Fibroblast of lung (primary cell): Measurements from ENCODE around the gene GRAMD1A. TPM values are rescaled to one million over a fixed set of nuclear protein-coding genes. Genes with fewer than 3 reads are reported as not detected.

Source experiments
- DNase-seq, 2 donors: peaks; one replicate each; pipeline versions ENCODE4 v3.0.0 to v3.0.0-alpha.2; 2010; ENCODE audit warnings: low read depth in 2 of 2
- H2AFZ ChIP-seq: 2 replicates; pipeline ENCODE4 v1.5.1; 2012; ENCODE audit warnings: low read length, control low read depth, inconsistent platforms
- H3K27ac ChIP-seq: 2 replicates; pipeline ENCODE4 v1.5.1; 2011; ENCODE audit warnings: low read length, control low read depth; ENCODE audit not compliant: insufficient read depth
- H3K27me3 ChIP-seq: 2 replicates; pipeline ENCODE4 v1.5.1; 2011; ENCODE audit warnings: mild to moderate bottlenecking, low read length; ENCODE audit not compliant: control insufficient read depth, insufficient read depth
- H3K36me3 ChIP-seq: 2 replicates; pipeline ENCODE4 v1.5.1; 2011; ENCODE audit warnings: low read length; ENCODE audit not compliant: control insufficient read depth, insufficient read depth
- H3K4me1 ChIP-seq: 2 replicates; pipeline ENCODE4 v1.5.1; 2011; ENCODE audit warnings: low read length; ENCODE audit not compliant: control insufficient read depth, insufficient read depth; ENCODE audit errors: extremely low read depth
- H3K4me2 ChIP-seq: 2 replicates; pipeline ENCODE4 v1.5.1; 2011; ENCODE audit warnings: low read length, control low read depth; ENCODE audit not compliant: insufficient read depth; ENCODE audit errors: extremely low read depth
- H3K4me3 ChIP-seq, 4 experiments: fragments of 200-600 bp in 1 of 4; sonication (generic) in 1 of 4; replicated peaks in 1 of 4; 2 replicates each; pipeline ENCODE4 v1.5.1; 2011 to 2016; ENCODE audit warnings: low read length in 4 of 4, low read depth in 3 of 4, mild to moderate bottlenecking in 3 of 4, control low read depth in 2 of 4, inconsistent platforms in 1 of 4, mixed read lengths in 1 of 4; ENCODE audit not compliant: insufficient read depth in 1 of 4; ENCODE audit errors: control extremely low read depth in 1 of 4
- H3K79me2 ChIP-seq: 2 replicates; pipeline ENCODE4 v1.5.1; 2012; ENCODE audit warnings: mild to moderate bottlenecking, low read length, inconsistent platforms; ENCODE audit not compliant: control insufficient read depth, insufficient read depth
- H3K9ac ChIP-seq: 2 replicates; pipeline ENCODE4 v1.5.1; 2011; ENCODE audit warnings: mild to moderate bottlenecking, low read length, control low read depth; ENCODE audit not compliant: insufficient read depth
- H3K9me3 ChIP-seq: 2 replicates; pipeline ENCODE4 v1.5.1; 2012; ENCODE audit warnings: low read depth, low read length; ENCODE audit not compliant: control insufficient read depth, insufficient read depth
- H4K20me1 ChIP-seq: 2 replicates; pipeline ENCODE4 v1.5.1; 2011; ENCODE audit warnings: low read length; ENCODE audit not compliant: control insufficient read depth, insufficient read depth; ENCODE audit errors: extremely low read depth
- EZH2 ChIP-seq: IDR thresholded peaks from 2 replicates; pipeline ENCODE4 v1.5.1; 2012; ENCODE audit warnings: low read length, control low read depth, mild to moderate bottlenecking; ENCODE audit errors: missing control alignments
- polyA plus RNA-seq, 2 donors: library from polyadenylated mRNA; depleted of rRNA in 1 of 2; stranded (reverse) in 1 of 2; unstranded in 1 of 2; fragments of >200 nt; gene quantifications; 2 replicates each; pipeline ENCODE4 v1.2.1, GENCODE V29; 2011 to 2012; ENCODE audit warnings: missing spikeins in 1 of 2
- total RNA-seq: library from RNA; depleted of rRNA; stranded (reverse); fragments of >200 nt; gene quantifications from 2 replicates; pipeline ENCODE4 v1.2.1, GENCODE V29; 2014
- TF ChIP-seq, protein P1 (sequence below), 2 donors: IDR thresholded peaks in 1 of 2; conservative IDR thresholded peaks in 1 of 2; 1 replicate in 1 of 2; 2 replicates in 1 of 2; pipeline ENCODE4 v1.5.1; 2011 to 2012; ENCODE audit warnings: low read length in 2 of 2, control low read depth in 1 of 2, inconsistent platforms in 1 of 2, low read depth in 1 of 2, mild to moderate bottlenecking in 1 of 2

The GRAMD1A gene
- total and polyA plus RNA-seq, 2 donors (not counting 1 experiment from before 2014, with no cell fraction given): 21.4 to 24.4 TPM

DNA sequence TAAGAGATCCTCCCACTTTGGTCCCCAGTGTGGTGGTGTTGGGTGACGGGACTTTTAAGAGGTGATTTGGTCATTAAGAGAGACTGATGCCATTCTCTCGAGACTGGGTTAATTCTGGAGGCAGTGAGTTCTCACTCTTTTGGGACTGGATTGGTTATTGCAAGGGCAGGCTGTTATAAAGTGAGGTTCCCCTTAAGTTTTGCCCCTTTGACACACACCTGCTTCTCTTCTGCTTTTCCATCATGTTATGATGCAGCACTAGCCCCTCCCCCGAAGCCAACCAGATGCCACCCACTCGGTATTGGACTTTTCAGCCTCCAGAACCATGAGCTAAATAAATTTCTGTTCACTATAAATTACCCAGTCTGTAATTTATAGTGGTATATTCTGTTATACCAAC lies 16.3 kb upstream of the GRAMD1A start:
- H3K9ac ChIP-seq: no peak overlapping the region
- no peaks in the 10 kb centered on the region for H3K79me2 ChIP-seq
- H3K36me3 ChIP-seq: no peaks in the 10 kb centered on the region
- H3K4me3 ChIP-seq: no peak overlapping the region
- TF ChIP-seq EZH2: no peak
- TF ChIP-seq, protein P1, sequence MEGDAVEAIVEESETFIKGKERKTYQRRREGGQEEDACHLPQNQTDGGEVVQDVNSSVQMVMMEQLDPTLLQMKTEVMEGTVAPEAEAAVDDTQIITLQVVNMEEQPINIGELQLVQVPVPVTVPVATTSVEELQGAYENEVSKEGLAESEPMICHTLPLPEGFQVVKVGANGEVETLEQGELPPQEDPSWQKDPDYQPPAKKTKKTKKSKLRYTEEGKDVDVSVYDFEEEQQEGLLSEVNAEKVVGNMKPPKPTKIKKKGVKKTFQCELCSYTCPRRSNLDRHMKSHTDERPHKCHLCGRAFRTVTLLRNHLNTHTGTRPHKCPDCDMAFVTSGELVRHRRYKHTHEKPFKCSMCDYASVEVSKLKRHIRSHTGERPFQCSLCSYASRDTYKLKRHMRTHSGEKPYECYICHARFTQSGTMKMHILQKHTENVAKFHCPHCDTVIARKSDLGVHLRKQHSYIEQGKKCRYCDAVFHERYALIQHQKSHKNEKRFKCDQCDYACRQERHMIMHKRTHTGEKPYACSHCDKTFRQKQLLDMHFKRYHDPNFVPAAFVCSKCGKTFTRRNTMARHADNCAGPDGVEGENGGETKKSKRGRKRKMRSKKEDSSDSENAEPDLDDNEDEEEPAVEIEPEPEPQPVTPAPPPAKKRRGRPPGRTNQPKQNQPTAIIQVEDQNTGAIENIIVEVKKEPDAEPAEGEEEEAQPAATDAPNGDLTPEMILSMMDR (conservative IDR thresholded peaks at IDR 0.05 in 1 of 2, IDR thresholded peaks at IDR 0.05 in 1 of 2; ENCODE audit: low read depth in 1 of 2, low read length in 2 of 2): no peak
- H3K4me2 ChIP-seq: no peak overlapping the region
- no peaks in the 10 kb centered on the region for H3K27me3 ChIP-seq
- no peak for DNase-seq
- no peak overlapping the region for H3K27ac ChIP-seq
- H4K20me1 ChIP-seq: no peaks in the 10 kb centered on the region
- H2AFZ ChIP-seq: no peak overlapping the region
- H3K9me3 ChIP-seq: no peaks in the 10 kb centered on the region
- no peaks in the 10 kb centered on the region for H3K4me1 ChIP-seq

DNA sequence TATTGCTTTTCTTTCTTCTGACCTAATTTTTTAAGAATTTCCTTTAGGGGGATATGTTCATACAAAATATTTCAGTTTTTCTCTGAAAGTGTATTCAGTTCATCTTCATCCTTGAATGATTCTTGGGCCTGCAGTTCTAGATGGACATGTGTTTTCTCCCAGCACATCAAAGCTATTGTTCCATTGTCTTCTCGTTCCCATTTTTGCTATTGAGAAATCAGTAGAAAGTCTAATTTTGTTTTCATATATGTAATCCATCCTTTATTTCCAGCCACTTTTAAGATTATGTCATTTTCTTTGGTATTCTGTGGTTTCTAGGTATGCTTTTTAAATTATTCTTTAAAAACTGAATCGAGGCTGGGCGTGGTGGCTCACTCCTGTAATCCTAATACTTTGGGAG lies 15.8 kb upstream of the GRAMD1A start:
- Histone ChIP-seq H3K79me2 (no peaks in the 10 kb centered on the region), H3K9me3 (no peaks in the 10 kb centered on the region), H4K20me1 (no peaks in the 10 kb centered on the region), H3K27ac (no peak overlapping the region), H3K4me3 (no peak overlapping the region), H3K4me1 (no peaks in the 10 kb centered on the region), H3K4me2 (no peak overlapping the region), H3K36me3 (no peaks in the 10 kb centered on the region), H3K9ac (no peak overlapping the region), H3K27me3 (no peaks in the 10 kb centered on the region), H2AFZ (no peak overlapping the region)
- TF ChIP-seq, protein P1 (conservative IDR thresholded peaks at IDR 0.05 in 1 of 2, IDR thresholded peaks at IDR 0.05 in 1 of 2; ENCODE audit: low read depth in 1 of 2, low read length in 2 of 2): no peak
- TF ChIP-seq EZH2: no peak
- no peak for DNase-seq

DNA sequence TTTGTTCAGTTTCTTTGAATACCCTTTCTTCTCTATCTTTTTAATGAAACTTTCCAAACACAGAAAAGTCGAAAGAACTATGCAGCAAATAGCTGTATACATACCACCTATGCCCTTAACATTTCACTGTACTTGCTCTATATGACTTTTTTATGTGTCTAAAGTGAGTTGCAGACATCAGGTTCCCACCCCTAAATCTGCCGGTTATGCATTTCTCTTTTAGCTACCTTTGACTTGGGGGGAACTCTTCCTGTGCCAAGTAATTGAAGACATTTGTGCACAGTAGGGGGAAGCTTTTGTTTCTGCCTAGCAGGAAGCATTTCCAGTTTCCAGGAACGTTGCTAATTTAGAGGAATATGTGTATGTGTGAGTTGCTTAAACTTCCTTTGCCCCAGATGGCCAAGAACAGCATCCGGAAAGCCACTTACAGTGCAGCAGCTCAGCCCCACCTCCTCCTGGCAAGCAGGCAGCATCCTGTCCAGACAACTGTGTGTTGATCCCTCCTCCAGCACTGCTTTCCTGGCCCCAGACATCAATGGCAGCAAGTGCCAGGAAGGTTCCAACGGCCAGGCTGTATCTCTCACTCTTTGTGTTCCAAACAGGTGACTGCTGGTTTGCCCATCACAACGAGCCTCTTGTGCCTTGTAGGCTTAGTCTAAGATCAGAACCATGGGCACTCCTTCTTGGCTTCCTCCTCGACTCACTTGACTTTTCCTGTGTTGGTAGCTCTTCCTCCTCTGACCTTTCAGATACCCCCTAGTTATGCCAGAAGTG lies 14.7 kb upstream of the GRAMD1A start:
- peak; percentile 43 for DNase-seq
- no peaks in the 10 kb centered on the region for H3K9me3 ChIP-seq
- no peak overlapping the region for H3K4me3 ChIP-seq
- no peak overlapping the region for H3K27ac ChIP-seq
- H4K20me1 ChIP-seq: no peaks in the 10 kb centered on the region
- no peaks in the 10 kb centered on the region for H3K79me2 ChIP-seq
- no peaks in the 10 kb centered on the region for H3K36me3 ChIP-seq
- peak overlapping the region; percentile 36 for H2AFZ ChIP-seq
- H3K4me2 ChIP-seq: no peak overlapping the region
- H3K27me3 ChIP-seq: no peaks in the 10 kb centered on the region
- no peak overlapping the region for H3K9ac ChIP-seq
- H3K4me1 ChIP-seq: no peaks in the 10 kb centered on the region
- TF ChIP-seq EZH2: no peak
- TF ChIP-seq, protein P1 (conservative IDR thresholded peaks at IDR 0.05 in 1 of 2, IDR thresholded peaks at IDR 0.05 in 1 of 2; ENCODE audit: low read depth in 1 of 2, low read length in 2 of 2): no peak
